Inferior parietal cortex (tissue), 1 donor: ENCODE data around the gene SOS1.

Source experiments
- DNase-seq: peaks from one replicate; pipeline ENCODE4 v3.0.0-alpha.2; 2016; ENCODE audit errors: extremely low spot score

SOS1 gene

GRCh38 chr2:39027421-39027820 lies 93.4 kb downstream of the SOS1 start:
- no peak for DNase-seq

GRCh38 chr2:39024833-39025232 lies 96.0 kb downstream of the SOS1 start:
- DNase-seq, result no peak

- DNase-seq, result no peak
Measured at GRCh38 chr2:39023649-39024048, 97.2 kb downstream of the SOS1 start.

GRCh38 chr2:39022642-39023235 lies 98.1 kb downstream of the SOS1 start:
- DNase-seq, result no peak

GRCh38 chr2:39020383-39020782 lies 100.5 kb downstream of the SOS1 start:
- no peak for DNase-seq

- DNase-seq, result no peak
Measured at GRCh38 chr2:39018638-39019037, 102.2 kb downstream of the SOS1 start.

- no peak for DNase-seq
Measured at GRCh38 chr2:39017334-39017733, 103.5 kb downstream of the SOS1 start.

GRCh38 chr2:39015424-39015823 lies 105.4 kb downstream of the SOS1 start:
- DNase-seq, result no peak

GRCh38 chr2:39013871-39014270 lies 107.0 kb downstream of the SOS1 start:
- DNase-seq, result no peak

GRCh38 chr2:39008665-39009064 lies 112.2 kb downstream of the SOS1 start:
- no peak for DNase-seq

GRCh38 chr2:39007875-39008504 lies 112.9 kb downstream of the SOS1 start:
- DNase-seq, result no peak

GRCh38 chr2:39000552-39000951 lies 120.3 kb downstream of the SOS1 start:
- DNase-seq, result no peak

- DNase-seq, result no peak
Measured at GRCh38 chr2:38997781-38998180, 123.1 kb downstream of the SOS1 start.

GRCh38 chr2:38991899-38992298 lies 129.0 kb downstream of the SOS1 start:
- DNase-seq, result no peak

- DNase-seq, result no peak
Measured at GRCh38 chr2:38988716-38989115, 132.1 kb downstream of the SOS1 start.

- no peak for DNase-seq
Measured at GRCh38 chr2:38982498-38982897, 138.4 kb downstream of the SOS1 start.

- no peak for DNase-seq
Measured at GRCh38 chr2:38981670-38982357, 139.0 kb downstream of the SOS1 start.

GRCh38 chr2:38981003-38981669 lies 139.7 kb downstream of the SOS1 start:
- DNase-seq, result no peak

GRCh38 chr2:38978908-38979307 lies 141.9 kb downstream of the SOS1 start:
- no peak for DNase-seq

GRCh38 chr2:38978296-38978903 lies 142.5 kb downstream of the SOS1 start:
- peak; percentile 24 for DNase-seq

GRCh38 chr2:38977047-38977446 lies 143.8 kb downstream of the SOS1 start:
- no peak for DNase-seq

- DNase-seq, result no peak
Measured at GRCh38 chr2:38975042-38975441, 145.8 kb downstream of the SOS1 start.
